K562 (cell line): ENCODE measurements around the gene NDUFAF2. TPM values are rescaled to one million over a fixed set of nuclear protein-coding genes. Genes with fewer than 3 reads are reported as not detected.

Experiments used
- CBFA2T3 ChIP-seq: fragments of 450-650 bp; IDR thresholded peaks from 2 replicates; pipeline ENCODE4 v1.6.1; 2017
- HIVEP1 ChIP-seq: fragments of 250-450 bp; sonication (Bioruptor Pico); IDR thresholded peaks from 2 replicates; pipeline ENCODE4 v1.4.0; 2020; ENCODE audit warnings: mild to moderate bottlenecking
- MAFF ChIP-seq: IDR thresholded peaks from 2 replicates; pipeline ENCODE4 v1.6.1; 2012; ENCODE audit warnings: low read length, improper control_type of control experiment
- MAFG ChIP-seq: fragments of 450-650 bp; conservative IDR thresholded peaks from 2 replicates; pipeline ENCODE4 v1.6.1; 2016; ENCODE audit warnings: missing genetic modification characterization, missing compliant biosample characterization
- MGA ChIP-seq: fragments of 450-650 bp; IDR thresholded peaks from 2 replicates; pipeline ENCODE4 v1.6.1; 2016; ENCODE audit warnings: mild to moderate bottlenecking, moderate library complexity
- RBFOX2 ChIP-seq: fragments of 200-400 bp; formaldehyde crosslinking; IDR thresholded peaks from 2 replicates; pipeline ENCODE4 v1.6.1; 2017; ENCODE audit warnings: low read depth, mild to moderate bottlenecking, low read length, moderate library complexity
- ZEB2 ChIP-seq: fragments of 450-650 bp; IDR thresholded peaks from 2 replicates; pipeline ENCODE4 v1.6.1; 2016
- ZNF316 ChIP-seq: fragments of 450-650 bp; IDR thresholded peaks from 2 replicates; pipeline ENCODE4 v1.6.1; 2016
- ZNF431 ChIP-seq: sonication (generic); formaldehyde crosslinking; IDR thresholded peaks from 2 replicates; pipeline ENCODE4 v1.8.0; 2022; ENCODE audit warnings: mild to moderate bottlenecking, missing genetic modification reagents
- ZNF655 ChIP-seq: fragments of 250-450 bp; sonication (Bioruptor Pico); IDR thresholded peaks from 2 replicates; pipeline ENCODE4 v1.5.0; 2021
- polyA plus RNA-seq, 8 experiments: library from polyadenylated mRNA; depleted of rRNA in 4 of 8; stranded (reverse) in 5 of 8; unstranded in 3 of 8; fragments of >200 nt; fragmentation: Nextera tagmentation in 2 of 8; fragmentation: Illumina TruSeq in 1 of 8; extraction: Ambion mirVana in 2 of 8; extraction: Trizol in 1 of 8; gene quantifications; 2 replicates each; pipeline versions ENCODE4 v1.2.1 to v1.2.3, GENCODE V29; 2011 to 2014; ENCODE audit warnings: inconsistent platforms in 1 of 8, missing spikeins in 1 of 8
- total RNA-seq, 7 experiments: library from RNA; depleted of rRNA in 6 of 7; stranded (reverse); fragments of >200 nt in 6 of 7; fragmentation: Illumina TruSeq in 2 of 7; extraction: Trizol in 2 of 7; gene quantifications; 2 replicates each; pipeline versions ENCODE4 v1.2.1 to v1.2.3, GENCODE V29; 2011 to 2021; ENCODE audit warnings: low replicate concordance in 1 of 7

Gene NDUFAF2
- total and polyA plus RNA-seq, 9 of the 15 experiments (the other 6 are each of a cell fraction or from before 2014, with no cell fraction given) = 56.0 to 155 (median 95.9) TPM

- peak; percentile 51; the same call in 1 of the 2 replicates for TF ChIP-seq MAFF
- TF ChIP-seq RBFOX2 = 0 out of 2 replicates have a peak, but pooled peaks have one; percentile 27
- no peak for TF ChIP-seq CBFA2T3
- TF ChIP-seq HIVEP1 = no peak
- TF ChIP-seq ZNF431 (CRISPR knock-in tag) = no peak
- TF ChIP-seq MGA = peak; percentile 35
- TF ChIP-seq ZNF655 = no peak
- peak; percentile 63 for TF ChIP-seq MAFG (tag)
- peak; percentile 84 for TF ChIP-seq ZNF316
- TF ChIP-seq ZEB2 = no peak
These were observed 215.5 kb downstream of the NDUFAF2 start (continued) for GRCh38 chr5:61160497-61160896.
